ENCODE data around the gene SOCS6. TPM values are rescaled to one million over a fixed set of nuclear protein-coding genes. Genes with fewer than 3 reads are reported as not detected.

Gene SOCS6
- polyA plus RNA-seq, 1 of the 3 experiments (the other 2 are of a cell fraction), result 12.1 TPM

DNA sequence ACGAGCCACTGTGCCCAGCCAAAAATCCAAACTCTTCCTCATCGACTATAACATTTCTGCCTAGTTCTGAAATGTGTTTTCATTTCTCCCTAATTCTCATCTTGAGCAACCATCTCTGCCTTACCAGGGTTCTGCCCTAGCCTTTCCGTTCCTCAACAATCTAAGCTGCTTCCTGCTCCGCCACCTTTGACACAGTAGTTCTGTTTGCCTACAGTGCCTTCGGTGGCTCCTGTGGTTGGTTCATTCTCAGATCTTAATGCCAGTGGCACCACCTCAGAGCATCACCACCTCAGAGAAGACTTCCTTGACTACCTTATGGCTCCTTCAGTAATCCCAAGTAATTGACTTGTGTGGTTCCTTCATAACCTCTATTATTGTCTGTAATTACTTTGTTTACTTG lies 3.8 kb downstream of the SOCS6 start:
- CTCF ChIA-PET, result interaction anchor here (1.1 to 1.8 kb wide), 2 partner anchors 83 to 162 kb away, joined by 3 read pairs; no protein-coding TSS in a partner anchor

GRCh38 chr18:70293166-70293565 lies 4.3 kb downstream of the SOCS6 start:
- no peak overlapping the region for H3K9ac ChIP-seq
- no peak for DNase-seq
- peaks cover 16 to 52% of the 10 kb centered on the region in 2 experiments for H3K4me1 ChIP-seq (ENCODE audit: control insufficient read depth in 1 of 2, insufficient read depth in 2 of 2, low read depth in 1 of 2, low read length in 1 of 2)
- H3K9me2 ChIP-seq, result no peaks in the 10 kb centered on the region
- H3K79me2 ChIP-seq (ENCODE audit: insufficient read depth), result peaks cover 86% of the 10 kb centered on the region
- H3K27me3 ChIP-seq (ENCODE audit: insufficient read depth), result no peaks in the 10 kb centered on the region
- H4K20me1 ChIP-seq (ENCODE audit: insufficient read depth), result peaks cover 64% of the 10 kb centered on the region
- ChIA-PET POLR2A (no interaction called here), CTCF (interaction anchor here (1.1 kb wide), 1 partner anchor 84 kb away, joined by 3 read pairs; no protein-coding TSS in a partner anchor)
- H3K27ac ChIP-seq (ENCODE audit: low read depth in 2 of 2, low read length in 1 of 2), result no peak overlapping the region; a peak in 1 of 4 replicates
- no peak for TF ChIP-seq FOXJ3 (CRISPR knock-in tag; IDR thresholded peaks at IDR 0.05)
- TF ChIP-seq TCF12 (IDR thresholded peaks at IDR 0.05), result no peak
- TF ChIP-seq RCOR1 (IDR thresholded peaks at IDR 0.05; ENCODE audit: low read length), result 0 out of 2 replicates have a peak, but pooled peaks have one; percentile 23
- TF ChIP-seq RXRA (IDR thresholded peaks at IDR 0.05; ENCODE audit: borderline replicate concordance, low read depth), result no peak
- H3K4me3 ChIP-seq (ENCODE audit: low read depth in 2 of 2, low read length in 1 of 2), result no peak overlapping the region
- peak overlapping the region; percentile 19; the same call in 1 of the 2 replicates for H3K4me2 ChIP-seq
- no peaks in the 10 kb centered on the region for H3K9me3 ChIP-seq
- H2AFZ ChIP-seq (ENCODE audit: low read depth), result no peak overlapping the region
- H3K36me3 ChIP-seq (replicated peaks in 1 of 2; ENCODE audit: control insufficient read depth in 1 of 2, insufficient read depth in 2 of 2, low read length in 1 of 2), result peaks cover 0 to 9% of the 10 kb centered on the region in 2 experiments
- 59% methylated on average over 3 of the region's 3 CpGs for WGBS (ENCODE audit: low lambda C conversion rate)
- H3F3A ChIP-seq (replicated peaks; ENCODE audit: insufficient read depth), result peaks cover 32% of the 10 kb centered on the region

More for the DNA sequence above, 3.8 kb downstream of the SOCS6 start:
- H2AFZ ChIP-seq (ENCODE audit: low read depth), result no peak overlapping the region
- H3K4me3 ChIP-seq (ENCODE audit: low read depth in 2 of 2, low read length in 1 of 2), result no peak overlapping the region
- no peaks in the 10 kb centered on the region for H3K27me3 ChIP-seq (ENCODE audit: insufficient read depth)
- H3K9ac ChIP-seq, result no peak overlapping the region
- TF ChIP-seq POLR2AphosphoS5 (IDR thresholded peaks at IDR 0.05; ENCODE audit: low read depth, low read length) (no peak), PBX3 (IDR thresholded peaks at IDR 0.05) (no peak), ZBTB33 (IDR thresholded peaks at IDR 0.05; ENCODE audit: borderline replicate concordance, low read depth) (no peak), EZH2phosphoT487 (IDR thresholded peaks at IDR 0.05; ENCODE audit: borderline replicate concordance, low read depth) (no peak), FOXJ3 (CRISPR knock-in tag; IDR thresholded peaks at IDR 0.05) (no peak), RCOR1 (IDR thresholded peaks at IDR 0.05; ENCODE audit: low read length) (no peak)
- peaks cover 81% of the 10 kb centered on the region for H3K79me2 ChIP-seq (ENCODE audit: insufficient read depth)
- peaks cover 35% of the 10 kb centered on the region for H3F3A ChIP-seq (replicated peaks; ENCODE audit: insufficient read depth)
- no peak overlapping the region; a peak in 1 of 4 replicates for H3K27ac ChIP-seq (ENCODE audit: low read depth in 2 of 2, low read length in 1 of 2)
- peaks cover 0 to 9% of the 10 kb centered on the region in 2 experiments for H3K36me3 ChIP-seq (replicated peaks in 1 of 2; ENCODE audit: control insufficient read depth in 1 of 2, insufficient read depth in 2 of 2, low read length in 1 of 2)
- peaks cover 16 to 49% of the 10 kb centered on the region in 2 experiments for H3K4me1 ChIP-seq (ENCODE audit: control insufficient read depth in 1 of 2, insufficient read depth in 2 of 2, low read depth in 1 of 2, low read length in 1 of 2)
- peaks cover 62% of the 10 kb centered on the region for H4K20me1 ChIP-seq (ENCODE audit: insufficient read depth)
- WGBS (ENCODE audit: low lambda C conversion rate), result 83% methylated on average over 5 of the region's 5 CpGs
- DNase-seq, result no peak
- no peaks in the 10 kb centered on the region for H3K9me3 ChIP-seq
- POLR2A ChIA-PET, result no interaction called here
- H3K4me2 ChIP-seq, result peak overlapping the region; percentile 19; the same call in 1 of the 2 replicates
- H3K9me2 ChIP-seq, result no peaks in the 10 kb centered on the region
